HG02763 (cell line): Measurements from ENCODE around the gene SLC12A3.

Experiments
- ATAC-seq: cut with Tn5 transposase; IDR thresholded peaks from one replicate; pipeline ENCODE4 v1.9.1; 2021; ENCODE audit warnings: mild to moderate bottlenecking, moderate library complexity; ENCODE audit not compliant: unreplicated experiment

Gene SLC12A3

GRCh38 chr16:56961851-56962281, 96.9 kb downstream of the SLC12A3 start, which contains the start of gene CETP:
CETP (plus strand) TSS chr16:56961950; CDS start chr16:56961980, 30 bp downstream.
- ATAC-seq: no peak

- peak; percentile 77 for ATAC-seq
Observed at GRCh38 chr16:56964243-56965148, 99.5 kb downstream of the SLC12A3 start.
